GM12878 (cell line): ENCODE data around the gene GNAL. TPM values are rescaled to one million over a fixed set of nuclear protein-coding genes. Genes with fewer than 3 reads are reported as not detected.

Source experiments
- ATAC-seq: fragments of 200-7000 bp; cut with Tn5 transposase; 3 replicates; pipeline ENCODE4 v1.9.1; 2020; ENCODE audit warnings: mild to moderate bottlenecking, moderate library complexity
- BruUV-seq: library from RNA; stranded (reverse); fragments of 400-500 nt; replicated peaks from 2 replicates; lab custom pipeline; 2021; lab: Mats Ljungman, UMichigan
- CTCF ChIA-PET: fragments of 300-600 bp; sonication (Branson Sonifier 250); formaldehyde crosslinking; extraction: SDS; loops from one replicate; lab custom pipeline; 2021; ENCODE audit warnings: inconsistent platforms; lab: Yijun Ruan, JAX
- POLR2A ChIA-PET: fragments of 350-600 bp; formaldehyde crosslinking; extraction: SDS; loops from one replicate; lab custom pipeline; 2021; ENCODE audit warnings: inconsistent platforms; lab: Charles Lee
- RAD21 ChIA-PET: fragments of 300-600 bp; sonication (Branson Sonifier 250); formaldehyde crosslinking; loops from one replicate; lab custom pipeline; 2023; ENCODE audit warnings: antibody characterized with exemption; ENCODE audit not compliant: unreplicated experiment; lab: Charles Lee
- SMC1A ChIA-PET: fragments of 300-600 bp; sonication (Branson Sonifier 250); formaldehyde crosslinking; loops from one replicate; lab custom pipeline; 2023; ENCODE audit not compliant: unreplicated experiment, uncharacterized antibody; lab: Charles Lee
- DNase-seq: peaks from one replicate; pipeline ENCODE4 v3.0.0-alpha.2; 2011; ENCODE audit warnings: low read depth, low spot score
- FAIRE-seq: peaks from 3 replicates; lab custom pipeline; 2011; peaks lifted over from hg19 to GRCh38; lab: Jason Lieb, UNC
- H2AFZ ChIP-seq: 2 replicates; pipeline ENCODE4 v1.6.0; 2011; ENCODE audit warnings: low read depth, low read length, control low read depth; ENCODE audit not compliant: control insufficient read depth
- H3K27ac ChIP-seq: 2 replicates; pipeline ENCODE4 v1.5.1; 2011; ENCODE audit warnings: control low read depth; ENCODE audit not compliant: control insufficient read depth, insufficient read depth
- H3K27me3 ChIP-seq, 2 experiments: replicated peaks in 1 of 2; 2 replicates each; pipeline versions ENCODE4 v1.6.0 to v1.6.1; 2011; ENCODE audit warnings: low read length in 1 of 2; ENCODE audit not compliant: control insufficient read depth in 2 of 2, insufficient read depth in 2 of 2
- H3K36me3 ChIP-seq, 2 experiments: 2 replicates each; pipeline ENCODE4 v1.5.1; 2011; ENCODE audit warnings: low read length in 1 of 2; ENCODE audit not compliant: control insufficient read depth in 2 of 2, insufficient read depth in 2 of 2
- H3K4me1 ChIP-seq: 2 replicates; pipeline ENCODE4 v1.6.1; 2011; ENCODE audit warnings: mild to moderate bottlenecking, low read length, moderate library complexity, mixed read lengths; ENCODE audit not compliant: control insufficient read depth, insufficient read depth
- H3K4me2 ChIP-seq: 2 replicates; pipeline ENCODE4 v1.6.0; 2011; ENCODE audit warnings: control low read depth; ENCODE audit not compliant: control insufficient read depth, insufficient read depth
- H3K4me3 ChIP-seq: fragments of 200-600 bp; sonication (generic); 2 replicates; pipeline ENCODE4 v1.5.1; 2016
- H3K79me2 ChIP-seq: 2 replicates; pipeline ENCODE4 v1.6.0; 2011; ENCODE audit warnings: low read length; ENCODE audit not compliant: control insufficient read depth, insufficient read depth
- H3K9ac ChIP-seq: 2 replicates; pipeline ENCODE4 v1.8.0; 2011; ENCODE audit warnings: low read length, control low read depth, mixed read lengths; ENCODE audit not compliant: control insufficient read depth, insufficient read depth
- H3K9me3 ChIP-seq: replicated peaks from 3 replicates; pipeline ENCODE4 v1.5.1; 2011; ENCODE audit warnings: mild to moderate bottlenecking, low read length; ENCODE audit not compliant: control insufficient read depth, insufficient read depth
- H4K20me1 ChIP-seq: 2 replicates; pipeline ENCODE4 v1.6.0; 2011; ENCODE audit not compliant: control insufficient read depth, insufficient read depth
- CBX5 ChIP-seq: sonication (generic); IDR thresholded peaks from 2 replicates; pipeline ENCODE4 v1.6.1; 2016; ENCODE audit warnings: low read depth, moderate library complexity, mild to moderate bottlenecking, inconsistent platforms
- EED ChIP-seq: sonication (generic); IDR thresholded peaks from 2 replicates; pipeline ENCODE4 v1.6.1; 2016; ENCODE audit warnings: antibody characterized with exemption, low read depth
- ZNF24 ChIP-seq: fragments of 450-650 bp; IDR thresholded peaks from 2 replicates; pipeline ENCODE4 v1.6.1; 2017; ENCODE audit warnings: antibody characterized with exemption, mild to moderate bottlenecking
- WGBS: methylation state at CpG from one replicate; pipeline ENCODE4 v1.1.6; 2016; ENCODE audit warnings: low lambda C conversion rate; ENCODE audit not compliant: insufficient replicate concordance, insufficient coverage; ENCODE audit errors: missing lambda C conversion rate; 5-methylcytosine and 5-hydroxymethylcytosine counted together
- in situ Hi-C: fragments of 300-500 bp; cut with MboI; formaldehyde crosslinking; loops from 9 replicates; pipeline ENCODE4 v1.14.3; 2018; ENCODE audit warnings: mixed read lengths
- intact Hi-C: fragments of 100-400 bp; cut with micrococcal nuclease; formaldehyde crosslinking; loops from one replicate; pipeline ENCODE4 v1.14.2; 2022; ENCODE audit not compliant: unreplicated experiment
- polyA plus RNA-seq, 11 experiments: library from polyadenylated mRNA; depleted of rRNA in 4 of 11; unstranded in 6 of 11; stranded (reverse) in 5 of 11; fragments of >200 nt; fragmentation: Nextera tagmentation in 4 of 11; fragmentation: Illumina TruSeq in 1 of 11; extraction: Ambion mirVana in 4 of 11; extraction: Trizol in 1 of 11; gene quantifications; 1 replicate in 1 of 11; 2 replicates in 10 of 11; pipeline versions ENCODE4 v1.2.1 to v1.2.3, GENCODE V29; 2011 to 2016; ENCODE audit warnings: inconsistent platforms in 2 of 11, missing spikeins in 2 of 11, low read depth in 1 of 11
- total RNA-seq, 4 experiments: library from RNA; depleted of rRNA in 3 of 4; stranded (reverse); fragments of >200 nt in 3 of 4; fragmentation: Illumina TruSeq in 1 of 4; extraction: Trizol in 1 of 4; gene quantifications; 2 replicates each; pipeline versions ENCODE4 v1.2.1 to v1.2.3, GENCODE V29; 2013 to 2021
- TF ChIP-seq, protein P1 (sequence below): IDR thresholded peaks from 2 replicates; pipeline ENCODE4 v1.6.1; 2012; ENCODE audit warnings: low read depth, low read length, improper control_type of control experiment
- TF ChIP-seq, protein P2 (sequence below): IDR thresholded peaks from 2 replicates; pipeline ENCODE4 v1.6.1; 2011; ENCODE audit warnings: borderline replicate concordance, low read depth, mild to moderate bottlenecking, moderate library complexity, low read length; ENCODE audit not compliant: insufficient read depth, poor library complexity, severe bottlenecking

Gene GNAL
- total and polyA plus RNA-seq, 10 of the 15 experiments (the other 5 are each of a cell fraction or from before 2014, with no cell fraction given): 0.02 to 0.39 (median 0.05) TPM; not detected in 5

DNA sequence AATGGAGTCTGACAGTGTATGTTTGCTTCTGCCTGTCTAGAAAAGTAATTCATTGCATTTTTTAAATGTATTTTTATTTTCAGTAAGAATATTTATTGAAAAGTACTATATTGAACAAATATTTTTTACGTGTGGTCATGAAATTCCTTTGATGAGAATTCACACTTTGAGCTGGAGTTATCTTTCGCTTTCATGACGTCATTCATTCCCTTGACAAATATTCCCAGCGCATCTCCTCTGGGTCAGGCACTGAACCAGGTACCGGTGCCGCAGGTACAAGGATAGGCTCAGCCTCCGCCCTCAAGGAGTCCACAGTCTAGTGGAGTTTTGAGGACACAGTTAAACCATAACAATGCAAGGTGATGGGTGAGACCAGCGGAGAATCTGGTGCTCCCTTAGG lies 60.2 kb downstream of the GNAL start (continued):
- TF ChIP-seq, protein P1, sequence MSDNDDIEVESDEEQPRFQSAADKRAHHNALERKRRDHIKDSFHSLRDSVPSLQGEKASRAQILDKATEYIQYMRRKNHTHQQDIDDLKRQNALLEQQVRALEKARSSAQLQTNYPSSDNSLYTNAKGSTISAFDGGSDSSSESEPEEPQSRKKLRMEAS: no peak
- TF ChIP-seq CBX5 (no peak), ZNF24 (no peak), EED (no peak)
- TF ChIP-seq, all 136 proteins: peak for 0

DNA sequence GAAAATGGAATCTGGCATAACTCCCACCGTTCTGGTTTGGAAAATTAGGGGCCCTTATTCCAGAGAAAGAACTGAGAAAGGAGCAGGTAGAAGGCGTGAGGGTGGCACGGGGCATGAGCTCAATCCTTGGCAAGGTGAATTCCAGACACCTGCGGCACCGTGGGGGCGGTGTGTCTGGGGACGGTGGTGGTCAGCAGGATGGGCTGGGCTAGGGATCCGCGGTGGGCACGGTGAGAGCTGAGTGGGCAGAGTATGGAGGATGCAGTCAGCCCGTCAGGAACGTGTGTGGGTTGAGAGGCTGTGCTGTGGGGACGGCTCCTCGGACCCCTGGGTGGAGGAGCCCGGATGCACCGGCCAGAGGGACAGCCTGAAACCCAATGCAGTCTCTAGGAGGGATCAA lies 61.1 kb downstream of the GNAL start:
- POLR2A ChIA-PET: no interaction called here
- Histone ChIP-seq H3K79me2 (no peaks in the 10 kb centered on the region), H3K9me3 (no peaks in the 10 kb centered on the region; the same call in 2 of the 3 replicates), H3K27me3 (peaks cover 2 to 6% of the 10 kb centered on the region in 2 experiments; a peak in 3 of 4 replicates), H2AFZ (no peak overlapping the region), H3K4me2 (no peak overlapping the region), H3K4me1 (no peaks in the 10 kb centered on the region), H4K20me1 (no peaks in the 10 kb centered on the region), H3K9ac (no peak overlapping the region), H3K27ac (no peak overlapping the region), H3K4me3 (no peak overlapping the region), H3K36me3 (no peaks in the 10 kb centered on the region)
- TF ChIP-seq, protein P2, sequence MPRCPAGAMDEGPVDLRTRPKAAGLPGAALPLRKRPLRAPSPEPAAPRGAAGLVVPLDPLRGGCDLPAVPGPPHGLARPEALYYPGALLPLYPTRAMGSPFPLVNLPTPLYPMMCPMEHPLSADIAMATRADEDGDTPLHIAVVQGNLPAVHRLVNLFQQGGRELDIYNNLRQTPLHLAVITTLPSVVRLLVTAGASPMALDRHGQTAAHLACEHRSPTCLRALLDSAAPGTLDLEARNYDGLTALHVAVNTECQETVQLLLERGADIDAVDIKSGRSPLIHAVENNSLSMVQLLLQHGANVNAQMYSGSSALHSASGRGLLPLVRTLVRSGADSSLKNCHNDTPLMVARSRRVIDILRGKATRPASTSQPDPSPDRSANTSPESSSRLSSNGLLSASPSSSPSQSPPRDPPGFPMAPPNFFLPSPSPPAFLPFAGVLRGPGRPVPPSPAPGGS: no peak
- no peak for ATAC-seq
- SMC1A ChIA-PET: interaction anchor here (1.2 kb wide), 1 partner anchor 8 kb away, joined by 3 read pairs; no protein-coding TSS in a partner anchor
- RAD21 ChIA-PET: no interaction called here
- CTCF ChIA-PET: no interaction called here
- WGBS: 23% methylated on average over 16 of the region's 16 CpGs
- in situ Hi-C loops (no loop called here), intact Hi-C loops (loop anchor here (10.0 kb wide), 1 partner anchor 65 kb away; no protein-coding TSS in a partner anchor)
- no TSS peak for BruUV-seq
- DNase-seq: no peak
- no peak for FAIRE-seq
